K562 (cell line): Measurements from ENCODE around the gene GNRH2. TPM values are rescaled to one million over a fixed set of nuclear protein-coding genes. Genes with fewer than 3 reads are reported as not detected.

ENCODE experiments used
- ARID1B ChIP-seq: fragments of 450-650 bp; IDR thresholded peaks from 2 replicates; pipeline ENCODE4 v1.6.1; 2016; ENCODE audit warnings: antibody characterized with exemption, mild to moderate bottlenecking, inconsistent platforms
- ASH1L ChIP-seq: fragments of 450-650 bp; IDR thresholded peaks from 2 replicates; pipeline ENCODE4 v1.6.1; 2018; ENCODE audit warnings: borderline replicate concordance, mild to moderate bottlenecking, low read depth; ENCODE audit not compliant: partially characterized antibody
- ATF6 ChIP-seq: sonication (generic); formaldehyde crosslinking; IDR thresholded peaks from 2 replicates; pipeline ENCODE4 v1.4.0; 2020; ENCODE audit warnings: mild to moderate bottlenecking, missing genetic modification reagents
- CBX8 ChIP-seq: fragments of 200-600 bp; sonication (generic); IDR thresholded peaks from 2 replicates; pipeline ENCODE4 v1.6.1; 2012; ENCODE audit warnings: borderline replicate concordance, mixed run types, low read depth, mild to moderate bottlenecking, moderate library complexity, mixed read lengths, low read length, control low read depth, inconsistent platforms; ENCODE audit not compliant: poor library complexity, severe bottlenecking; ENCODE audit errors: extremely low read depth
- CHAMP1 ChIP-seq: fragments of 450-650 bp; IDR thresholded peaks from 2 replicates; pipeline ENCODE4 v1.6.1; 2016; ENCODE audit warnings: mild to moderate bottlenecking
- FOXJ2 ChIP-seq: fragments of 200-800 bp; sonication (Bioruptor generic); IDR thresholded peaks from 2 replicates; pipeline ENCODE4 v1.6.1; 2016; ENCODE audit warnings: missing genetic modification characterization, missing compliant biosample characterization
- GTF2B ChIP-seq: IDR thresholded peaks from 2 replicates; pipeline ENCODE4 v1.6.1; 2011; ENCODE audit not compliant: insufficient read length; ENCODE audit errors: extremely low read depth
- MTA3 ChIP-seq: fragments of 450-650 bp; formaldehyde crosslinking; IDR thresholded peaks from 2 replicates; pipeline ENCODE4 v1.6.1; 2017; ENCODE audit warnings: mild to moderate bottlenecking, borderline replicate concordance
- OTX1 ChIP-seq: fragments of 450-650 bp; formaldehyde crosslinking; IDR thresholded peaks from 2 replicates; pipeline ENCODE4 v1.4.0; 2022; ENCODE audit warnings: mild to moderate bottlenecking
- PBX2 ChIP-seq, 2 experiments: IDR thresholded peaks in 1 of 2; conservative IDR thresholded peaks in 1 of 2; 2 replicates each; pipeline ENCODE4 v1.6.1; 2016; ENCODE audit warnings: low read depth in 2 of 2, mild to moderate bottlenecking in 1 of 2, missing compliant biosample characterization in 1 of 2, missing genetic modification characterization in 1 of 2, moderate library complexity in 1 of 2
- PHB2 ChIP-seq: fragments of 450-650 bp; IDR thresholded peaks from 2 replicates; pipeline ENCODE4 v1.6.1; 2017; ENCODE audit warnings: low read depth
- POLR2A ChIP-seq: fragments of 450-650 bp; conservative IDR thresholded peaks from 2 replicates; pipeline ENCODE4 v1.6.1; 2016
- SAFB2 ChIP-seq: fragments of 200-400 bp; formaldehyde crosslinking; IDR thresholded peaks from 2 replicates; pipeline ENCODE4 v1.6.1; 2018; ENCODE audit warnings: borderline replicate concordance, low read length, low read depth, moderate library complexity; ENCODE audit not compliant: severe bottlenecking
- SMARCE1 ChIP-seq: fragments of 450-650 bp; IDR thresholded peaks from 2 replicates; pipeline ENCODE4 v1.7.1; 2016; ENCODE audit warnings: mild to moderate bottlenecking
- ZNF146 ChIP-seq: IDR thresholded peaks from one replicate; pipeline ENCODE4 v1.6.1; 2018; ENCODE audit warnings: missing compliant biosample characterization; ENCODE audit not compliant: unreplicated experiment
- ZNF3 ChIP-seq: fragments of 250-450 bp; sonication (Bioruptor Pico); IDR thresholded peaks from 2 replicates; pipeline ENCODE4 v1.5.0; 2021; ENCODE audit warnings: mild to moderate bottlenecking, moderate library complexity
- ZNF512 ChIP-seq: IDR thresholded peaks from 2 replicates; pipeline ENCODE4 v1.6.1; 2016; ENCODE audit warnings: missing genetic modification characterization, missing compliant biosample characterization
- polyA plus RNA-seq, 8 experiments: library from polyadenylated mRNA; depleted of rRNA in 4 of 8; stranded (reverse) in 5 of 8; unstranded in 3 of 8; fragments of >200 nt; fragmentation: Nextera tagmentation in 2 of 8; fragmentation: Illumina TruSeq in 1 of 8; extraction: Ambion mirVana in 2 of 8; extraction: Trizol in 1 of 8; gene quantifications; 2 replicates each; pipeline versions ENCODE4 v1.2.1 to v1.2.3, GENCODE V29; 2011 to 2014; ENCODE audit warnings: inconsistent platforms in 1 of 8, missing spikeins in 1 of 8
- total RNA-seq, 7 experiments: library from RNA; depleted of rRNA in 6 of 7; stranded (reverse); fragments of >200 nt in 6 of 7; fragmentation: Illumina TruSeq in 2 of 7; extraction: Trizol in 2 of 7; gene quantifications; 2 replicates each; pipeline versions ENCODE4 v1.2.1 to v1.2.3, GENCODE V29; 2011 to 2021; ENCODE audit warnings: low replicate concordance in 1 of 7

Gene GNRH2
- total and polyA plus RNA-seq, 9 of the 15 experiments (the other 6 are each of a cell fraction or from before 2014, with no cell fraction given), result 0.11 to 0.50 (median 0.24) TPM; not detected in 5

GRCh38 chr20:3045042-3045815 lies 1.8 kb downstream of the GNRH2 start (continued):
- no peak for TF ChIP-seq ZNF512 (tag)
- TF ChIP-seq PBX2 (CRISPR knock-in tag; IDR thresholded peaks at IDR 0.05; ENCODE audit: low read depth), result no peak
- no peak for TF ChIP-seq PBX2 (tag; conservative IDR thresholded peaks at IDR 0.05; ENCODE audit: low read depth)
- no peak for TF ChIP-seq ARID1B
- no peak for TF ChIP-seq FOXJ2
- TF ChIP-seq SMARCE1, result no peak
- TF ChIP-seq ZNF3 (CRISPR knock-in tag), result no peak
- TF ChIP-seq PHB2, result no peak
- TF ChIP-seq CBX8, result no peak
- TF ChIP-seq POLR2A, result no peak
- TF ChIP-seq GTF2B, result no peak
- TF ChIP-seq ZNF146 (CRISPR knock-in tag), result no peak
- TF ChIP-seq ASH1L, result no peak
- no peak for TF ChIP-seq CHAMP1
- TF ChIP-seq MTA3, result no peak; the same call in 1 of the 2 replicates
- no peak for TF ChIP-seq SAFB2
- no peak for TF ChIP-seq ATF6 (CRISPR knock-in tag)
- no peak for TF ChIP-seq OTX1 (CRISPR knock-in tag)
